Adrenal gland (tissue), 12 donors: Measurements from ENCODE around the gene CFAP65. TPM values are rescaled to one million over a fixed set of nuclear protein-coding genes. Genes with fewer than 3 reads are reported as not detected.

Experiments
- DNase-seq, 7 donors: peaks; one replicate each; pipeline ENCODE4 v3.0.0-alpha.2; 2019 to 2020
- H3K27ac ChIP-seq, 5 donors: fragments of 200-600 bp; sonication (generic) in 4 of 5; 1 replicate in 3 of 5; 2 replicates in 2 of 5; pipeline versions ENCODE4 v1.5.1 to v1.8.0; 2016 to 2020; ENCODE audit warnings: mild to moderate bottlenecking in 1 of 5
- H3K27me3 ChIP-seq: fragments of 200-600 bp; 2 replicates; pipeline ENCODE4 v1.8.0; 2021
- H3K36me3 ChIP-seq, 2 donors: fragments of 200-600 bp; replicated peaks in 1 of 2; 1 replicate in 1 of 2; 2 replicates in 1 of 2; pipeline versions ENCODE4 v1.5.1 to v1.8.0; 2018 to 2022
- H3K4me1 ChIP-seq, 2 donors: fragments of 200-600 bp; replicated peaks in 1 of 2; 1 replicate in 1 of 2; 2 replicates in 1 of 2; pipeline versions ENCODE4 v1.5.1 to v1.8.0; 2018 to 2021
- H3K4me3 ChIP-seq, 4 donors: fragments of 200-600 bp; sonication (generic) in 3 of 4; one replicate each; pipeline ENCODE4 v1.5.1; 2016 to 2018
- H3K9me3 ChIP-seq, 3 donors: fragments of 200-600 bp; sonication (generic) in 1 of 3; replicated peaks in 1 of 3; 1 replicate in 2 of 3; 2 replicates in 1 of 3; pipeline versions ENCODE4 v1.5.1 to v1.8.0; 2016 to 2021
- POLR2A ChIP-seq, 2 donors: fragments of 450-650 bp; IDR thresholded peaks; one replicate each; pipeline ENCODE4 v1.6.1; 2017; ENCODE audit warnings: antibody characterized with exemption in 2 of 2, mild to moderate bottlenecking in 2 of 2, moderate library complexity in 1 of 2
- WGBS, 4 donors: extraction: QIAGEN DNeasy Blood & Tissue Kit in 2 of 4; methylation state at CpG; one replicate each; pipeline versions ENCODE4 v1.1.5 to v1.1.7; 2013 to 2017; 5-methylcytosine and 5-hydroxymethylcytosine counted together
- intact Hi-C, 2 donors: fragments of 100-400 bp; cut with DNase I; formaldehyde crosslinking; loops; one replicate each; pipeline versions ENCODE4 v1.14.1 to v1.15.0; 2022 to 2023
- polyA plus RNA-seq, 3 donors: library from polyadenylated mRNA; stranded (reverse); fragments of 200-250 nt in 2 of 3; fragments of 350-450 nt in 1 of 3; fragmentation: Illumina TruSeq in 1 of 3; extraction: RNeasy Lipid Tissue Mini Kit (QIAGEN cat#74804) in 1 of 3; gene quantifications; one replicate each; pipeline ENCODE4 v1.2.3, GENCODE V29; 2013 to 2014
- total RNA-seq, 9 donors: library from RNA; depleted of rRNA in 4 of 9; stranded (reverse); fragments of >200 nt in 4 of 9; fragments of 120-200 nt in 1 of 9; fragmentation: NEBNext Ultra II Directional in 1 of 9; extraction: Animal tissue kit (Norgen Biotek cat#: 25700) in 1 of 9; gene quantifications; one replicate each; pipeline versions ENCODE4 v1.1.0 to v1.2.4, GENCODE V29; 2013 to 2023
- TF ChIP-seq, protein P1 (sequence below), 6 experiments: fragments of 450-650 bp in 4 of 6; fragments of 200-600 bp in 2 of 6; sonication (generic) in 1 of 6; IDR thresholded peaks; 1 replicate in 5 of 6; 2 replicates in 1 of 6; pipeline versions ENCODE4 v1.5.1 to v1.8.0; 2016 to 2021; ENCODE audit warnings: antibody characterized with exemption in 6 of 6, mild to moderate bottlenecking in 2 of 6, moderate library complexity in 1 of 6
- donor health status: healthy with polysubstance abuse.
- donor health status: Bipolar disorder and iron deficiency.
- donor health status: DM: yes; HTN: yes; CAD: no.
- donor health status: DM: no; HTN: no; CAD: no.
- donor health status: DM: no; HTN: no; CAD: no.
- donor health status: DM: yes; HTN: yes; CAD: no.

CFAP65 gene
- total and polyA plus RNA-seq, 12 donors = 0.04 to 0.16 (median 0.06) TPM; not detected in 7

DNA sequence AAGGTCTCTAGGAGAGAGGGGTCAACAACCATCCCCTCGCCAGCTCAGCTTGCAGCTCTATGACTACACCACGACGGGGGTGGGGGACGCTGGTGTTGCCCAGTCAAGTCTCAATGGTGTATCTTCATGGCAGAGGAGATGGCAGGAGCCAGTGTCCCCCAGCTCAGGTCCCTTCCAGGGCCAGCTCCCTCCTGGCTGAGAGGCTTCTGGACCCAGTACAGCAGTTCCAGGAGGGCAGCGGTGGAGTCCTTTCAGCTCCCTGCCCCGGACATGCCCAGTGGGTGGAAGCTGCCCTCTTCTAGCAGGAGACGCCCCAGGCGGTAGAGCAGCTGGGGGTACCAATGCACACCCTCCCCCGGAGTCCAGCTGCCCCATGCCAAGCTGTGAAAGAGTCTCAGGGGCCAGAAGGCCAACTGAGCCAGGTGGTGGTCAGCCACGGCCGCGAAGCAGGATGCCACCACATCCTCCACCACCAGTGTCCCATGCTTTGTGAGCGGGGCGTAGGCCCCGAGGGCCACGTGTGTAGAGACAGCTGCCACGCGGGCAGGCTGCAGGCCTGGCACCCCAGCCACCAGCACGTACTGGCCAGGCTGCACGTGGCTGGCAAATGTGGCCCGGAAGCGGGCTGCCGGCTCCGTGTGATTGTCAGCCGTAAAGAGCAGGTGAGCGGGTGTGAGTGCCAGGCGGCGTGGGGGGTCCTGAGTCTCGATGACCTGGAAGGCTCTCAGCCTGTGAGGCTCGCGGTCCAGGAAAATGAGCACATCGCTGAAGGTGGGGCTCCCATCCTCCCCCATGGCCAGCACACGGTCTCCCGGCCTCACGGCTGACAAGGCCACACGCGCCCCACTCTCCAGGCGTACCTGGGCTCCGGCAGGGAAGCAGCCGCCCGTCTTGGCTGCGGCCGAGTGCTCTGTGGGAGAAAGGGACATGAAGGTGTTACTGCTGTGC is 13.9 kb upstream of the CFAP65 start:
- Histone ChIP-seq H3K27me3 (peaks cover 44% of the 10 kb centered on the region), H3K4me3 (no peak overlapping the region), H3K27ac (no peak overlapping the region), H3K4me1 (peaks cover 12 to 26% of the 10 kb centered on the region in 2 donors), H3K9me3 (no peaks in the 10 kb centered on the region), H3K36me3 (no peaks in the 10 kb centered on the region)
- DNase-seq = no peak
- no peak for TF ChIP-seq POLR2A (IDR thresholded peaks at IDR 0.05)
- TF ChIP-seq, protein P1, sequence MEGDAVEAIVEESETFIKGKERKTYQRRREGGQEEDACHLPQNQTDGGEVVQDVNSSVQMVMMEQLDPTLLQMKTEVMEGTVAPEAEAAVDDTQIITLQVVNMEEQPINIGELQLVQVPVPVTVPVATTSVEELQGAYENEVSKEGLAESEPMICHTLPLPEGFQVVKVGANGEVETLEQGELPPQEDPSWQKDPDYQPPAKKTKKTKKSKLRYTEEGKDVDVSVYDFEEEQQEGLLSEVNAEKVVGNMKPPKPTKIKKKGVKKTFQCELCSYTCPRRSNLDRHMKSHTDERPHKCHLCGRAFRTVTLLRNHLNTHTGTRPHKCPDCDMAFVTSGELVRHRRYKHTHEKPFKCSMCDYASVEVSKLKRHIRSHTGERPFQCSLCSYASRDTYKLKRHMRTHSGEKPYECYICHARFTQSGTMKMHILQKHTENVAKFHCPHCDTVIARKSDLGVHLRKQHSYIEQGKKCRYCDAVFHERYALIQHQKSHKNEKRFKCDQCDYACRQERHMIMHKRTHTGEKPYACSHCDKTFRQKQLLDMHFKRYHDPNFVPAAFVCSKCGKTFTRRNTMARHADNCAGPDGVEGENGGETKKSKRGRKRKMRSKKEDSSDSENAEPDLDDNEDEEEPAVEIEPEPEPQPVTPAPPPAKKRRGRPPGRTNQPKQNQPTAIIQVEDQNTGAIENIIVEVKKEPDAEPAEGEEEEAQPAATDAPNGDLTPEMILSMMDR (IDR thresholded peaks at IDR 0.05) = no peak
- intact Hi-C loops = loop anchor here in 1 of 2 donors (5.0 to 10.0 kb wide), 3 partner anchors 60 to 250 kb away; partner anchors contain the start of gene PTPRN
- WGBS, 4 donors = 81 to 94% (median 86%) methylated on average over 12 to 43 of the region's 43 CpGs

DNA sequence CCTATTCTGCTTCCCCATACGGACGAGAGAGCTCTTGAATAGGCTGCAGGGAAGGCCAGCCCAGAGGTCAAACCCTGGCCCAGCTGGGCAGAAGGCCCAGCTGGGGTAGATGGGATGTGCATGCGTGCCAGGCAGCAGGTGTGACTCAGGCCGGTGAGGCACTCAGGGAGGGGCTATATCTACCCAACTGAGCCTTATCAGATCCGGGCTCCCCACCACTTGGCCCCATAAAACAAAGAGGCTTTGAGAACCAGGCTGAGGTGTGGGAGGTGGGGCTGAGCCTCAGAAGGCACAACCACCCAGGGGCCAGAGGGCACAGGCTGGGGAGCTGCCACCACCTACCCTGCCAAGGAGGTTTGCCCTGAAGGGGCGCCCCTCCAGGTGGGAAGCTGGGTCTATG is 8.0 kb upstream of the CFAP65 start:
- H3K4me3 ChIP-seq = no peak overlapping the region
- intact Hi-C loops = no loop called here
- no peaks in the 10 kb centered on the region for H3K9me3 ChIP-seq
- H3K4me1 ChIP-seq = no peaks in the 10 kb centered on the region
- no peaks in the 10 kb centered on the region for H3K36me3 ChIP-seq
- DNase-seq = no peak
- peaks cover 14% of the 10 kb centered on the region for H3K27me3 ChIP-seq
- no peak for TF ChIP-seq POLR2A (IDR thresholded peaks at IDR 0.05)
- TF ChIP-seq, protein P1 (IDR thresholded peaks at IDR 0.05) = no peak
- 62 to 80% (median 72%) methylated on average over 4 to 6 of the region's 6 CpGs for WGBS, 4 donors
- H3K27ac ChIP-seq = no peak overlapping the region

DNA sequence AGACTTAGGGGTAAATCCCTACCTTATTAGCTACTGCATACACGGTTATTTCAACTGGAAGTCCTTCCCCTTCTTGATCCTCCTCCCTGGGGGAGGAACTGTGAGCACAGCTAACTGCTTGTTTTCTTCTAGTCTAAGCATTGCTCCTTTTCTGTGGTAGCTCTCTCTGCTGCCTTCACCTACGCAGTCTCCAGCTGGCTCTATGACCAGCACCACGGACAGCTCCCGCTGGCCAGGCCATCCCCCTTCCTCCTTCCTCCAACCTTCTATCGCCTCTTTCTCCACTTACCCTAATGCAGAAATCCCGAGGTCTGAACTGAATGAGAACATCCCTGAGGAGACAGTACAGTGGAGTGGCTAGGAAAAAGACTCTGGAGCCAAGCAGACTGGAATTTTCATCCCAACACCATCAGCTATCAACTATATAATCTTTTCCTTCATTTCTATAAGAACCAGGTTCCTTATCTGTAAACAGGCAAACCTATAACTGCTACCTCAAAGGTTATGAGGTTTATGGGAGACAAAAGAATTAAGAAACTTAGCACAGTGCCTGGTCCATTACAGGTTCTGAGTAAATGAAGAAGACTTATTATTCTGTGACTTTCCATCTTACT is 4.7 kb upstream of the CFAP65 start:
- H3K27me3 ChIP-seq = peaks cover 28% of the 10 kb centered on the region

DNA sequence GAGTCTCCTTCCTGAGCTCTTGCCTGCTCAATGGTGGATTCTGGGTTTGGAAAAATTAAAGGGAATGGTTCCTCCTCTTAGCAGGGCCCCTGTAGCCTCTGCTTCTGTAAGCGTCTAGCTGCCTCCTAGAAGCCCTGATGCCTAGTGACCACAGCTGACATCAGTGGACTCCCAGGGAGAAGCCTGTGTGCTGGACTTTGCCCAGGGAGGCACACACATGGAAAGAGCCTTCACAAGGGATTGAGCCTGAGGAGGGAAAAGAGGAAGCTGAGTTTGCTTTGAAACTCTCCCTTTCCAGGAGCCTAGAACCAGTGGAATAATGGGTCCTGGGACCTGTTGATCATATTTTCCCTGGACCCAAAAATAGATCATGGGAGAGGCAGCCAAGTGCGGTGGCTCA is 1.4 kb upstream of the CFAP65 start:
- Histone ChIP-seq H3K4me1 (no peaks in the 10 kb centered on the region), H3K9me3 (no peaks in the 10 kb centered on the region), H3K36me3 (no peaks in the 10 kb centered on the region), H3K4me3 (no peak overlapping the region), H3K27ac (no peak overlapping the region), H3K27me3 (peaks cover 29% of the 10 kb centered on the region)
- TF ChIP-seq, protein P1 (IDR thresholded peaks at IDR 0.05) = no peak
- TF ChIP-seq POLR2A (IDR thresholded peaks at IDR 0.05) = no peak
- DNase-seq = no peak
- WGBS, 4 donors = 50 to 61% (median 56%) methylated on average over 1 to 2 of the region's 2 CpGs
- intact Hi-C loops = no loop called here

More for the DNA sequence above, 4.7 kb upstream of the CFAP65 start:
- intact Hi-C loops = no loop called here
- WGBS, 4 donors = 4 to 10% (median 6%) methylated on average over 6 of the region's 6 CpGs
- peak in 3 of 7 donors; percentile 37 to 42 (median 42) for DNase-seq
- Histone ChIP-seq H3K4me1 (no peaks in the 10 kb centered on the region), H3K9me3 (no peaks in the 10 kb centered on the region), H3K27ac (no peak overlapping the region), H3K36me3 (no peaks in the 10 kb centered on the region), H3K4me3 (no peak overlapping the region)
- TF ChIP-seq, protein P1 (IDR thresholded peaks at IDR 0.05) = no peak
- no peak for TF ChIP-seq POLR2A (IDR thresholded peaks at IDR 0.05)
